Naive thymus-derived CD8-positive, alpha-beta T cell (primary cell): Measurements from ENCODE around the gene BCL2. TPM values are rescaled to one million over a fixed set of nuclear protein-coding genes. Genes with fewer than 3 reads are reported as not detected.
"Not testable (repeated sequence)": the region's sequence is repeated elsewhere in the genome, so short reads cannot be mapped to it uniquely, and the experiment has no call there.

Experiments used
- ATAC-seq, 2 donors: fragments of 150-1000 bp; cut with Tn5 transposase in 1 of 2; sonication (Bioruptor Pico), chemical (Tn5 transposase) in 1 of 2; 1 replicate in 1 of 2; 2 replicates in 1 of 2; pipeline ENCODE4 v1.10.0; 2021; ENCODE audit warnings: mild to moderate bottlenecking in 2 of 2, moderate library complexity in 2 of 2
- POLR2A ChIA-PET: fragments of 350-600 bp; sonication (Branson Sonifier 250); formaldehyde crosslinking; loops from one replicate; lab custom pipeline; 2021; ENCODE audit warnings: antibody characterized with exemption; lab: Charles Lee
- DNase-seq, 10 donors: peaks; one replicate each; pipeline versions ENCODE4 v3.0.0 to v3.0.0-alpha.2; 2020 to 2022
- H3K27ac Mint-ChIP-seq, 10 donors: one replicate each; pipeline ENCODE4 v1.8.0; 2020 to 2022; ENCODE audit warnings: mild to moderate bottlenecking in 10 of 10, mixed read lengths in 10 of 10, moderate library complexity in 4 of 10, inconsistent platforms in 1 of 10
- H3K27me3 Mint-ChIP-seq, 5 donors: one replicate each; pipeline ENCODE4 v1.8.0; 2021 to 2022; ENCODE audit warnings: mixed read lengths in 5 of 5
- H3K36me3 Mint-ChIP-seq, 3 donors: one replicate each; pipeline ENCODE4 v1.8.0; 2020 to 2022; ENCODE audit warnings: mixed read lengths in 3 of 3, mild to moderate bottlenecking in 2 of 3, inconsistent platforms in 1 of 3
- H3K4me1 Mint-ChIP-seq, 4 donors: one replicate each; pipeline ENCODE4 v1.8.0; 2021 to 2022; ENCODE audit warnings: mixed read lengths in 4 of 4
- H3K4me3 Mint-ChIP-seq, 10 donors: one replicate each; pipeline ENCODE4 v1.8.0; 2020 to 2022; ENCODE audit warnings: mild to moderate bottlenecking in 10 of 10, mixed read lengths in 10 of 10, moderate library complexity in 6 of 10, inconsistent platforms in 1 of 10
- H3K9me3 Mint-ChIP-seq, 9 donors: one replicate each; pipeline ENCODE4 v1.8.0; 2020 to 2022; ENCODE audit warnings: mixed read lengths in 9 of 9, mild to moderate bottlenecking in 3 of 9, inconsistent platforms in 1 of 9, moderate library complexity in 1 of 9
- polyA plus RNA-seq, 3 donors: library from polyadenylated mRNA; unstranded; fragments of 300-500 nt; fragmentation: Illumina TruSeq; gene quantifications; one replicate each; pipeline ENCODE4 v1.2.3, GENCODE V29; 2021
- total RNA-seq, 8 experiments: library from RNA in 2 of 8; stranded (reverse) in 2 of 8; gene quantifications; one replicate each; pipeline ENCODE4 v1.2.3 and lab custom pipeline; 2021 to 2026

BCL2 gene
- total RNA-seq (10 to 100 TPM; 32.9 to 33.1 TPM), polyA plus RNA-seq (10 to 100 TPM; 24.3 to 40.2 (median 31.3) TPM), total RNA-seq (lab: John Stamatoyannopoulos, UW) (169 to 504 (median 268) reads per million in 6 experiments)

DNA sequence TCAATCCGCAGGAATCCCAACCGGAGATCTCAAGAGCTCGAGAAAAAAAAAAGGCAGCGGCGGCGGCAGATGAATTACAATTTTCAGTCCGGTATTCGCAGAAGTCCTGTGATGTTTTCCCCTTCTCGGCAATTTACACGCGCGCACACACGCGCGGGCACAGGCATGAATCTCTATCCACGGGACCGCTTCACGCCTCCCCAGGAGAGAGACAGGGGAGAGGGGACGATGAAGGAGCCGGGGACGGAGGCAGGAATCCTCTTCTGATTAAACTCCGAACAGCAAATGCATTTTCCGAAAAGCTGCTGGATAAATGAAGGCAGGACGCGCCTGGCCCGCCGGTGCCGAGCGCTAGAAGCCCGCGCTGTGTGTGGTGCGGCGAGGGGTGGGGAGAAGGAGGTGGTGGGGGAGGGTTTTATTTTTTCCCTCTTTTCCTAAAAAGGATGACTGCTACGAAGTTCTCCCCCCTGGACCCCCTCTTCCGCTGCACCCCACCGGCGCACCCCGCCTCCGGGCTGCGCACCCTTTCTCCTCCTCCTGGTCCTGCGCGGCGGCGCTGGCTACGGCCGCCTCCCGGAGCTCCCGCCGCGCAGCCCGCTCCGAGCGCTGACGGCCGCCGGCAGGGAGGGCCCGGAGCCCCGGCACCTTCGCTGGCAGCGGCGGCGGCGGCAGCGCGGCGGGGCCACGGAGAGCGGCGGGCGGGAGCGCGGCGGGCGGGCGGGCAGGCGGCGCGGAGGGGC lies at the start of gene BCL2:
BCL2 (minus strand) TSS at position 387 of the 740 bp plus-strand sequence.
- no peaks in the 10 kb centered on the region for H3K27me3 Mint-ChIP-seq
- DNase-seq (peak in 4 of 10 donors; percentile 44 to 70 (median 58)), ATAC-seq (peak; percentile 27 to 43)
- H3K4me3 Mint-ChIP-seq = peak within 1 kb of the TSS; percentile 89 to 100 (median 99)
- peak within 1 kb of the TSS; percentile 87 to 97 (median 96) for H3K27ac Mint-ChIP-seq
- no peaks in the 10 kb centered on the region for H3K9me3 Mint-ChIP-seq
- peaks cover 0 to 15% (median 5%) of the 10 kb centered on the region in 3 donors for H3K36me3 Mint-ChIP-seq
- POLR2A ChIA-PET = interaction anchor here (0.6 to 3.9 kb wide), 28 partner anchors 9 to 797 kb away, joined by 3 to 58 read pairs (median 4); partner anchors contain the start of genes KDSR, VPS4B and ZCCHC2
- peaks cover 20 to 70% (median 48%) of the 10 kb centered on the region in 4 donors for H3K4me1 Mint-ChIP-seq

DNA sequence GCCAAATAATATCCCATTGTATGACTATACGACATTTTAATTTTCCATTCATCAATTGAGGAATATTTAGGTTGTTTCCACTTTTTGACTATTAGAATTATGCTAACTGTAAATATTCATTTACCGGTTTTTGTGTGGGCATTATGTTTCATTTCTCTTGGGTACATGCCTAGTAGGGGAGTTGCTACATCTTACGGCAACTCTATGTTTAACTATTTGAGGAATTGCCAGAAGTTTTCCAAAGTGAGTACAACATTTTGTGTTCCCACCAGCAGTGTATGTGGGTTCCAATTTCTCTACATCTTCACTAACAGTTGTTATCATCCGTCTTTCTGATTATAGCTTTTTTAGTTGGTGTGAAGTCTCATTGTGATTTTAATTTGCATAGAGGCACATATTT lies 49.0 kb upstream of the BCL2 start:
- Mint-ChIP-seq H3K4me1 (peaks cover 14 to 40% (median 35%) of the 10 kb centered on the region in 4 donors), H3K9me3 (peaks cover 0 to 14% (median 0%) of the 10 kb centered on the region in 9 donors), H3K4me3 (peak overlapping the region; percentile 51 to 97 (median 88)), H3K27me3 (no peaks in the 10 kb centered on the region), H3K36me3 (peaks cover 0 to 6% (median 2%) of the 10 kb centered on the region in 3 donors), H3K27ac (peak overlapping the region in 7 of 10 donors; percentile 49 to 93 (median 63))
- no peak for ATAC-seq
- POLR2A ChIA-PET = interaction anchor here (1.8 kb wide), 1 partner anchor 54 kb away, joined by 11 read pairs; the partner anchor contains the start of gene VPS4B
- DNase-seq = no peak

DNA sequence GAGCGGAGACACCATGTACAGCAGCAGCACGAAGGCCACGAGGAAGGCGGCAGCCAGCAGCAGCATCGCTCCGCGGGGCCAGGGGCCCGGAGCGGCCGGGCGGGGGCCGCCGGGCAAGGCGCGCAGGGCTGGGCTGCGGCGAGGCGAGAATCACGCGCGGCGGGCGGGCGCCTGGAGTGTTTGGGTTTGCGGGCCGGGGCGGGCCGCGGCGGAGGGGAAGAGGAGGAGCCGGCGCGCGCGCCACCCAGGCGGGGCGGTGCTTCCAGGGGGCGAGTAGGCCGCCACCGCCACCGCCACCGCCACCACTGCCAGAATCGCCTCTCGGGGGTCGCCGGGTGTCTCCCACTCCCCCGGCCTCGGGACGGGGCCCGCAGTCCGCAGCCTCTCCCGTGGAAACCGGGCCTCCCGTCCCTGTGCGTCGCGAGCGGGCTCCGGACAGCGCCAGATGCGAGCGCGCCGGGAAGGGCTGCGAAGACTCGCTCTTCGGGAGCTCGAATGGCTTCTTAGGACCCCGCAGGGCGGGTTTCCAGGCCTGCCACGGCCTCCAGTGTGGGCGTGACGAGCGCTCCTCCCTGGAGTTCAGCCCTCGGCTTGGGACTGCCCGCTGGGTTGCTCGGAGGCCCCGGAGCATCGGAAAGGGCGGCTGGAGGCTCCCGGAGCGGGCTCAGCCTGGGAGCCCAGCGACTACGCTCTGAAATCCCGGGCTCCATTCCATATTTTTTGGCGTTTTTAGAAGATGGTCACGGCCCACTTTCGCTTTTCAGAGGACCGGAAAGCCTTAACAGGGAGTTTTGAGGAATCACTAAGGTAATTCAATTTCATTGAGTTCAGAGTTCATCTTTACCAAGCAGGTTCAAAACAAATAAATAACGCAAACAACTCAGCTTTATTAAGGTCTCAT lies 47.7 kb upstream of the BCL2 start, which contains the start of gene KDSR:
KDSR (minus strand) TSS at position 154 of the 901 bp plus-strand sequence; CDS start at position 66, 88 bp downstream.
- peak; percentile 68 to 86 (median 78) for DNase-seq
- Mint-ChIP-seq H3K4me1 (peaks cover 14 to 44% (median 41%) of the 10 kb centered on the region in 4 donors), H3K4me3 (peak within 1 kb of the TSS; percentile 85 to 98 (median 94)), H3K27ac (peak within 1 kb of the TSS; percentile 51 to 93 (median 89)), H3K9me3 (peaks cover 0 to 14% (median 0%) of the 10 kb centered on the region in 9 donors), H3K36me3 (peaks cover 0 to 8% (median 4%) of the 10 kb centered on the region in 3 donors), H3K27me3 (no peaks in the 10 kb centered on the region)
- ATAC-seq = peak; percentile 88 to 89
- POLR2A ChIA-PET = interaction anchor here (1.0 to 1.8 kb wide), 3 partner anchors 23 to 55 kb away, joined by 4 to 11 read pairs (median 4); partner anchors contain the start of genes BCL2 and VPS4B

DNA sequence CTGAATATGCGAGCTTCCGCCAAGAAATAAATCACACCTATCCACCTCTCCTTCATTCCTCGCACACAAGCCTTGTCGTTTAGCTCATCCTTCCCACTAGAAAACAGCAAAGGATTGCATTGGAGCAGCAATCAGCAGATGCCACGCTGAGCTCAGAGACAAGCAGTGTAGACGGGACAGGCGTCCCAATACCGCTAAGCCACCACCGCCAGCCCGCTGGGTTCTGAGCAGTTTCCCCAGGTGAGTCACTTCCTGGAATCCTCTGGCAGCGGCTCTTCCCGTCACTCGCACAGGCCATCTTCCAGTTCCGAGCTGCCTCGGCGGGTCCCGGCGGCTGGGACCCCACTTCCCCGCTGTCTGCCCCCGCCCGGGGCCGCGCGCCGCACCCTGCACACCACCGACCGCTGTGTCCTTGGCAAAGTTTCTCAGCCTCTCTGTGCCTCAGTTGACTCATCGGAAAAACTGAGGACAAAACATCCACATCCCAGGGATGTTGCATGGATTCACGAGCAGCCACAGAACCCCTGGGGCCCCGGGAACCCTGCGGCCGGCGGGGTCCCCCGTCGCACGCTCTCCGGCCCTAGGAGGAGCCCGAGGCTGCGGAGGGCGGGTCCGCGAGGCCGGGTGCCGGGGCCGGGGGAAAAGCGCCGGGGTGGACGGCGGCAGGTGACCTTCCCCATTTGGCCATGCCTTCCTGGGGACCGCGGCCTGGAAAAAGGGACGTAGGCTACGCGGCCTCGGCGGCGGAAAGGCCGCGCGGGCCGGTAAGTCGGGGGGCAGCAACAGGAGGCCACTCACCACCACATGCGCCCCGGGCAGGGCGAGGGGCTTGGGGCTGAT lies 46.9 kb upstream of the BCL2 start:
- H3K9me3 Mint-ChIP-seq = peaks cover 0 to 14% (median 0%) of the 10 kb centered on the region in 9 donors
- peaks cover 0 to 14% (median 9%) of the 10 kb centered on the region in 3 donors for H3K36me3 Mint-ChIP-seq
- POLR2A ChIA-PET = interaction anchor here (0.8 to 2.3 kb wide), 8 partner anchors 20 to 194 kb away, joined by 3 to 11 read pairs (median 4); partner anchors contain the start of genes BCL2 and VPS4B
- peak overlapping the region in 9 of 10 donors; percentile 73 to 93 (median 89) for H3K27ac Mint-ChIP-seq
- DNase-seq = peak; percentile 21 to 77 (median 48)
- peak overlapping the region; percentile 85 to 98 (median 94) for H3K4me3 Mint-ChIP-seq
- H3K4me1 Mint-ChIP-seq = peaks cover 18 to 46% (median 41%) of the 10 kb centered on the region in 4 donors
- H3K27me3 Mint-ChIP-seq = no peaks in the 10 kb centered on the region
- peak; percentile 46 to 52 for ATAC-seq

DNA sequence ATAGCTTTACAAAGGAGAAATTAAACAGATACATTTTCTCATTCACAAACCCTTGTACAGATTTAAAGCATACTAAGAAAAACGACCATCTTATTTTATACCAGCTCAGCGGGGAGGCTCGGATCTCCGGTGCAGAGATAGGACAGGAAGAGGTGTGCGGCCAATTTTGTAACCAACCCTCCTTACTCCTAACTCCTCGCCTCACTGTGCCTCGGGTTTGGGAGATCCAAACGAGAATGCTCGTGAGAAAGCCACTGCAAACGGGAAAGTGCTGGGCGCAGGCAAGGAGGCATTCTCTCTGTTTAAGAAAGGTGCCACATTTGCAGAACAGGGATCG lies 46.3 kb upstream of the BCL2 start:
- Mint-ChIP-seq H3K27ac (peak overlapping the region in 9 of 10 donors; percentile 73 to 93 (median 89)), H3K4me3 (peak overlapping the region; percentile 85 to 98 (median 94)), H3K4me1 (peaks cover 18 to 46% (median 41%) of the 10 kb centered on the region in 4 donors), H3K9me3 (peaks cover 0 to 14% (median 0%) of the 10 kb centered on the region in 9 donors), H3K27me3 (no peaks in the 10 kb centered on the region), H3K36me3 (peaks cover 0 to 17% (median 11%) of the 10 kb centered on the region in 3 donors)
- POLR2A ChIA-PET = interaction anchor here (0.6 to 2.3 kb wide), 6 partner anchors 20 to 193 kb away, joined by 3 to 11 read pairs (median 4); partner anchors contain the start of gene VPS4B
- ATAC-seq (no peak), DNase-seq (no peak)

DNA sequence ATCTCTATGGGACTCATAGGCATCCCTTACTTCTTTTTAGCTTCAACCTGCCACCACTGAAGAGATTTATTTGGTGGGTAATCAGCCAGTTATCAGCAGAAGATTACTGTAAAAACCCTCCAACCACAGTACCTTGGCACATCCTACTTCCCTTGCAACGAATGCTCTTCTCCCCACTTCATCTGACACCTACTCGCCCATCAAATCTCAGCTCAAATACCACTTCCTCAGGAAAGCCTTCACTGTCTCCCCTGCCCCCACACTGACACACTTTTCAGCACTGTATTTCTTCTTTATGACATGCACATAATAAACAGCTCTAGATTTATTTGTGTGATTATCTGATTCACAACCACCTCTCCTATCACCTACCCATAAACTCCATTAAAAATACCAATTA lies 44.4 kb upstream of the BCL2 start:
- Mint-ChIP-seq H3K27ac (peak overlapping the region in 7 of 10 donors; percentile 0 to 57 (median 10)), H3K4me1 (peaks cover 18 to 46% (median 40%) of the 10 kb centered on the region in 4 donors), H3K27me3 (no peaks in the 10 kb centered on the region), H3K9me3 (peaks cover 0 to 9% (median 0%) of the 10 kb centered on the region in 9 donors), H3K4me3 (peak overlapping the region in 5 of 10 donors; percentile 1 to 26 (median 4)), H3K36me3 (peaks cover 0 to 32% (median 10%) of the 10 kb centered on the region in 3 donors)
- ATAC-seq (no peak), DNase-seq (peak in 6 of 10 donors; percentile 12 to 56 (median 43))
- POLR2A ChIA-PET = interaction anchor here (0.8 to 1.6 kb wide), 3 partner anchors 15 to 157 kb away, joined by 3 read pairs; partner anchors contain the start of gene VPS4B

DNA sequence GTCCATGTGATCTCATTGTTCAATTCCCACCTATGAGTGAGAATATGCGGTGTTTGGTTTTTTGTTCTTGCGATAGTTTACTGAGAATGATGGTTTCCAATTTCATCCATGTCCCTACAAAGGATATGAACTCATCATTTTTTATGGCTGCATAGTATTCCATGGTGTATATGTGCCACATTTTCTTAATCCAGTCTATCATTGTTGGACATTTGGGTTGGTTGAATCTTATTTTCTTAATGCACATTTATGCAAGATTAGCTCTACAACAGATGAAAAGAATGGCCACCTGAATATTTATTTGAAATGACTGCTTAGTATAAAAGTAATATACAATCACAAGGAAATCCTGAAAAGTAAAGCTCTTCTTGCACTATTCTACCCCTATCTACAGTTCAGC lies 43.9 kb upstream of the BCL2 start:
- H3K4me3 Mint-ChIP-seq, H3K9me3 Mint-ChIP-seq, DNase-seq, H3K27me3 Mint-ChIP-seq, ATAC-seq: not testable (repeated sequence)
- Mint-ChIP-seq H3K36me3 (peaks cover 0 to 35% (median 10%) of the 10 kb centered on the region in 3 donors), H3K4me1 (peaks cover 17 to 41% (median 35%) of the 10 kb centered on the region in 4 donors), H3K27ac (peak overlapping the region in 2 of 10 donors; percentile 0 to 25)
- POLR2A ChIA-PET = interaction anchor here (0.8 kb wide), 1 partner anchor 59 kb away, joined by 3 read pairs; the partner anchor contains the start of gene VPS4B

DNA sequence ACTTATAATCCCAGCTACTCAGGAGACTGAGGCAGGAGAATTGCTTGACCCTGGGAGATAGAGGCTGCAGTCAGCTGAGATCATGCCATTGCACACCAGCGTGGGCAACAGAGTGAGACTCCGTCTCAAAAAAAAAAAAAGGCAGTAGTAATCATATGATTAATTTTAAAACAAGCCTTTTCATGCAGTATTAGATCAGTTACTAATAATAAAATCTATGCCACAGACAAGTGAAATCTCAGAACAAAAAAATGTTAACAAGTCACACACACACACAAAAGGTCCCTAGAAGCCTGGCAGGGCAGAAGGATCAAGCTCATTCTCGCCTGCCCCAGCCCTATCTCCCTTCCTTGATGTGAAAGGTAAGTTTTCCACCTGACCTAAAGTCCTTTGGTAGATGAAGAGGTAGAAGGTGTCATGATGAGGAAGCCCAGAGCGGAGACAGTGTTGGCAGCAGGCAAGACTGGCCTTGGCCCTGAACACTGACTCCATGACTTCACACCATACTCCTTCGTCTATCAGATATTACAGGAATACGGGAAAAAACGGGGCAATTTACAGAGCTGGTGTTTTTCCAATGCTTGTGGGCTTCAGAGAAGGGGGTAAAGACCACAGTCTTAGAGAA lies 36.8 kb upstream of the BCL2 start:
- DNase-seq = no peak
- ATAC-seq = no peak
- Mint-ChIP-seq H3K36me3 (peaks cover 4 to 80% (median 24%) of the 10 kb centered on the region in 3 donors), H3K4me3 (no peak overlapping the region), H3K27ac (no peak overlapping the region), H3K4me1 (no peaks in the 10 kb centered on the region), H3K9me3 (no peaks in the 10 kb centered on the region), H3K27me3 (no peaks in the 10 kb centered on the region)
- POLR2A ChIA-PET = no interaction called here

DNA sequence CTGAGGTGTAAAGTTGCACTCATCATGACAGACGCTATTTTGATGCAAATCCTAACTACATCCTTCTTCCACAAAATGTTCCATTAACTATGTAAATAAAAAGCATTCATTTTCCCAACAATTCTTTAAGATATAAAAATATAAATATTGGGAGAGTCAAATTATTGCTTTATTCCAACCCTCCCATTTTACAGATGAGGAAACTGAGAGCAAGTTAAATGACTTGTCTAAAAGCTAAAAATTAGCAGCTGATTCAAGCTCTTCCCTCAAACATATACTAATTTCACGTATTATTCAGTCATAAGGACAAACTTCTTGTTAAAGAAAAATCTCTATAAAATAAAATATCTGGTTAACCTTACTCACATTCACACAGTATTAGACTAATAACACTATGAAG lies 30.7 kb upstream of the BCL2 start:
- H3K4me3 Mint-ChIP-seq = no peak overlapping the region
- DNase-seq = no peak
- POLR2A ChIA-PET = interaction anchor here (1.1 kb wide), 1 partner anchor 11 kb away, joined by 5 read pairs; no protein-coding TSS in a partner anchor
- ATAC-seq = no peak
- peaks cover 4 to 90% (median 35%) of the 10 kb centered on the region in 3 donors for H3K36me3 Mint-ChIP-seq
- H3K9me3 Mint-ChIP-seq = no peaks in the 10 kb centered on the region
- H3K4me1 Mint-ChIP-seq = peaks cover 0 to 4% (median 1%) of the 10 kb centered on the region in 4 donors
- no peak overlapping the region for H3K27ac Mint-ChIP-seq
- H3K27me3 Mint-ChIP-seq = no peaks in the 10 kb centered on the region

DNA sequence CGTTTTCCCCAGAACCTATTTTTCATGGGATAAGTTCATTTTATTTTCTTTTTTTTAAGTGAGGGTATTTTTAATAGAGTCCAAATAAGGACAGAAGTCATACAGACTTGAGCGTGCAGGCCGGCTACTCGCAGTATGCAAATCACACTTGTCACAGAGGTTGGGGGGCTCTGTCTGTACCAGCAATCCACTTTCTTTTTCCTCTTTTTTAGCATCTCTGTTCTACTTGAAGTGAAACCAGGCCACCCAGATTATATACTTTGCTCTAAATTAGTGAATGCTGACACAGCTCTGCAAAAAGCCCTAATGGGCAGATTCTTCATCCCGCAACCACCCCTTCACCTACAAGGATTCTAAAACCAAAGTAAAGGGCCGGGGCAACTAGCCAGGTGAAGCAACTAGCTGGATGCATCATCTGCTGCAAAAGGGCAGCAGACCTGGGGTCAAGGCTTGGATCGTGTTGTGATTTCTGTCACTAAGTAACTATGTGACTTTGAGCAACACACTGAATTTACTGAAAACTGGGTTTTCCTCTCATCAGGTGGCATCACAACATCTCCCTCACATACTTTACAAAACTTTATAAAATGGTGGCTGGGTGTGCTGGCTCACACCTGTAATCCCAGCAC lies 29.1 kb upstream of the BCL2 start:
- ATAC-seq = no peak
- DNase-seq = no peak
- POLR2A ChIA-PET = interaction anchor here (0.5 to 0.9 kb wide), 2 partner anchors 16 to 95 kb away, joined by 3 to 4 read pairs; no protein-coding TSS in a partner anchor
- peaks cover 0 to 4% (median 1%) of the 10 kb centered on the region in 4 donors for H3K4me1 Mint-ChIP-seq
- H3K27ac Mint-ChIP-seq = no peak overlapping the region
- H3K36me3 Mint-ChIP-seq = peaks cover 4 to 90% (median 24%) of the 10 kb centered on the region in 3 donors
- no peaks in the 10 kb centered on the region for H3K9me3 Mint-ChIP-seq
- no peaks in the 10 kb centered on the region for H3K27me3 Mint-ChIP-seq
- no peak overlapping the region for H3K4me3 Mint-ChIP-seq
